Subcutaneous abdominal adipose tissue (tissue), 5 donors: ENCODE measurements around the gene OVCA2.
A peak's percentile ranks its signal among the peaks of the same experiment; 100 is the strongest.

ENCODE experiments used
- H3K27ac ChIP-seq: one replicate; pipeline ENCODE4 v1.7.0; 2013; ENCODE audit warnings: low read depth, mild to moderate bottlenecking, inconsistent platforms, low read length, moderate library complexity
- H3K27me3 ChIP-seq, 5 donors: one replicate each; pipeline ENCODE4 v1.7.0; 2013; ENCODE audit warnings: low read length in 5 of 5, inconsistent platforms in 1 of 5; ENCODE audit not compliant: control insufficient read depth in 5 of 5, insufficient read depth in 4 of 5
- H3K36me3 ChIP-seq, 5 donors: one replicate each; pipeline ENCODE4 v1.7.0; 2013; ENCODE audit warnings: low read length in 5 of 5; ENCODE audit not compliant: control insufficient read depth in 5 of 5, insufficient read depth in 5 of 5
- H3K4me1 ChIP-seq, 5 donors: one replicate each; pipeline ENCODE4 v1.7.0; 2013; ENCODE audit warnings: low read length in 5 of 5, mild to moderate bottlenecking in 3 of 5, moderate library complexity in 1 of 5; ENCODE audit not compliant: control insufficient read depth in 5 of 5, insufficient read depth in 5 of 5
- H3K4me3 ChIP-seq, 5 donors: one replicate each; pipeline ENCODE4 v1.7.0; 2013; ENCODE audit warnings: low read length in 5 of 5, low read depth in 1 of 5
- H3K9ac ChIP-seq, 5 donors: one replicate each; pipeline ENCODE4 v1.7.0; 2013; ENCODE audit warnings: low read length in 5 of 5, mild to moderate bottlenecking in 4 of 5, moderate library complexity in 3 of 5
- H3K9me3 ChIP-seq, 5 donors: one replicate each; pipeline ENCODE4 v1.7.0; 2013; ENCODE audit warnings: low read length in 5 of 5; ENCODE audit not compliant: control insufficient read depth in 5 of 5
- donor health status: healthy.
- donor health status: healthy.
- donor health status: healthy.
- donor health status: healthy.
- donor health status: healthy.

The OVCA2 gene

DNA sequence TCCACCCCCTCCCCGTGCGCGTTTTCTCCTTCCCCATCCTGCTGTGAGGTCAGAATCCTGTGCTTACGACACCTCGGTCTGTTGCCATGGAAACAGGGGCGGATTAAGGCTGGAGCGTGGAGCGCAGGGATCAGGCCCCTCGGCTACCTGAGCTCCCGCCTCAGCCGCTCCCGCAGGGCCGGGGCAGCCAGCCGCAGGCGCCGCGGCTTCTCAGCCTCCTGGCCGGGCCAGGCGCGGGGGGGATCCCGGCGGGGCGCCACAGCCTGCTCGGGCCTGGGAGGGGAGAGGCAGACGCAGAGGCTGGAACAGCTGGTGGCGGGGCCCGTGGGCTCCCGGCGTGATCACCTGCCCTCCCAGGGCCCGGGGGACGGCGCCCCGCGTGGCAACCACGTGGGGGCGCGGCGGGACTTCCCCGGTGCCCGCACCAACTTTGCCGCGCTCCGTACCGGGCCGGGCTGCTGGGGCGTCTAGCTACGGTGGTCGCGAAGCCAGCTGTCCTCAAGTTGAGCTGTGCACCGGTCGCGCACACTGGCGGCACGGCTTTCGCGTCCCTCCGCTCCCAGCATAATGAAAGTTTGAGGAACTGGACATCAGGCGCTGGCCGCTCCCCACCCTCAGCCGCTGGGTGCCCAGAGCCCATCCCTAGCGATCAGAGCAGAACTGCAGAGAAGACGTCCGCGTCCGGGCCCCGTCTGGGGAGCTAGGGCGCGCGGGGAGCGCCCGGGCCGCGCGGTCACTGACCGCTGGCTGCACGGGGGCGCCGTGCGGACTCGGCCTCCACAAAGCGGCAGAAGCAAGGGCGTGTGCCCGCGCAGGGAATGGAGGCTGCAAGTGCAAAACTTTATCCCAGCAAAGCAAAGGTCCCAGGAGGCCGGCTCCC, 17.9 kb upstream of the OVCA2 start:
- peak overlapping the region in 3 of 5 donors; percentile 15 to 51 (median 41) for H3K9ac ChIP-seq
- H3K27me3 ChIP-seq = peaks cover 0 to 7% (median 4%) of the 10 kb centered on the region in 5 donors
- peak overlapping the region in 4 of 5 donors; percentile 62 to 88 (median 72) for H3K4me3 ChIP-seq
- no peaks in the 10 kb centered on the region for H3K9me3 ChIP-seq
- H3K27ac ChIP-seq = no peak overlapping the region
- H3K36me3 ChIP-seq = no peaks in the 10 kb centered on the region
- peaks cover 2 to 56% (median 44%) of the 10 kb centered on the region in 5 donors for H3K4me1 ChIP-seq

DNA sequence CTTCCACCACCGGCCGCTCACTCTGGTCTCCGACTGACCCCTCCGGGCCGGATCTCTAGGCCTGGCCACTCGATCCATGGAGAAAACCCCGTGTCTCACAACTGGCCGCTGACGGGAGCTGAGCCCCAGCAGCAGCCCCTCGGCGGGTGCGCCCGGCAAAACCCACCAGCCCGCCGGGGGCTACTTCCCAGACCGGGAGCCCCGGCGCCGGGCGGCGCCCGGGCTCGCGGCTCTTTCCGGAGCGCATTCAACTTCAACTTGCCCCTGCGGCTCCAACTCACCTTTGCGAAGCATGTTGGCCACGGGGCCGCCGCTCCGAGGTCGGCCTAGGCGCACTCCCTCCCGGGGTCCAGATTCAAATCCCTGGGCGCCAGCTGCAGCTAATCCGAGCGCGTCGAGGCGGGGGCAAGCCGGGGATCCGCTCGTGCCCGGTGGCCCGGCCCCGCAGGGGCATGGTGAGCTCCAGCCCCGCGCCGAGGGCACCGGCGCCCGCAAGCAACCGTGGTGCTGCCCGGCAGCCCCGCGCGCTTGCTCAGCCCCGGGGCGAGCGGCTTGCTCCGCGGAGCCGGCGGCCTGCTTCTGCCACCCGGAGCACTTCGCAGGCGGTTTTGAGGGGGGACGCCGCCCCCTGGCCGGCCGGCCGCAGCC, 17.1 kb upstream of the OVCA2 start:
- H3K27me3 ChIP-seq = peaks cover 0 to 7% (median 4%) of the 10 kb centered on the region in 5 donors
- H3K27ac ChIP-seq = no peak overlapping the region
- H3K9ac ChIP-seq = peak overlapping the region in 3 of 5 donors; percentile 8 to 41 (median 16)

DNA sequence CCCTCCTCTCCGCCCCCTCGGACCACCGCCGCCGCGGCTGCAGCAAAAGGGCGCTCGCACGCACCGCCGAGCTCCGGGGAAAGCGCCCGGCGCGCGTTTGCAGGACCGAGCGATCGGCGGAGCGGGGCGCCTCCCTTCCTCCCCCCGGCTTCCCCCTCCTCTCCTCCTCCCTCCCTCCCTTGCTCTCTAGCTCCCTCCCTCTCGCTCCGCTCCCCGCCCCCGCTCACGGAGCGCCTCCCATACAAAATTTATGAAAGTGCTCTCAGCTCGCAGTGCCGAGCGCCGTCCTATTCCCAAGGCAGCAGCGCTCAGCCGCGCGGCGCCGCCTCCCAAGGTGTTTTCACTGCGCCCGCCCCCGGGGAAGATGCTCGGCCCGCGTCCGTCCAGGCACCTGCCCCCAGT, 16.6 kb upstream of the OVCA2 start, which contains the start of gene RTN4RL1:
Gene RTN4RL1 (minus strand): TSS at position 115 of the 402 bp plus-strand sequence. CDS start 469 bp downstream, outside the sequence.
- Histone ChIP-seq H3K36me3 (no peaks in the 10 kb centered on the region), H3K27ac (peak within 1 kb of the TSS; percentile 50), H3K27me3 (peaks cover 0 to 7% (median 4%) of the 10 kb centered on the region in 5 donors)

More for the DNA sequence above, 17.1 kb upstream of the OVCA2 start:
- peaks cover 2 to 55% (median 45%) of the 10 kb centered on the region in 5 donors for H3K4me1 ChIP-seq
- no peaks in the 10 kb centered on the region for H3K36me3 ChIP-seq
- H3K4me3 ChIP-seq = peak overlapping the region in 4 of 5 donors; percentile 62 to 88 (median 72)
- no peaks in the 10 kb centered on the region for H3K9me3 ChIP-seq

DNA sequence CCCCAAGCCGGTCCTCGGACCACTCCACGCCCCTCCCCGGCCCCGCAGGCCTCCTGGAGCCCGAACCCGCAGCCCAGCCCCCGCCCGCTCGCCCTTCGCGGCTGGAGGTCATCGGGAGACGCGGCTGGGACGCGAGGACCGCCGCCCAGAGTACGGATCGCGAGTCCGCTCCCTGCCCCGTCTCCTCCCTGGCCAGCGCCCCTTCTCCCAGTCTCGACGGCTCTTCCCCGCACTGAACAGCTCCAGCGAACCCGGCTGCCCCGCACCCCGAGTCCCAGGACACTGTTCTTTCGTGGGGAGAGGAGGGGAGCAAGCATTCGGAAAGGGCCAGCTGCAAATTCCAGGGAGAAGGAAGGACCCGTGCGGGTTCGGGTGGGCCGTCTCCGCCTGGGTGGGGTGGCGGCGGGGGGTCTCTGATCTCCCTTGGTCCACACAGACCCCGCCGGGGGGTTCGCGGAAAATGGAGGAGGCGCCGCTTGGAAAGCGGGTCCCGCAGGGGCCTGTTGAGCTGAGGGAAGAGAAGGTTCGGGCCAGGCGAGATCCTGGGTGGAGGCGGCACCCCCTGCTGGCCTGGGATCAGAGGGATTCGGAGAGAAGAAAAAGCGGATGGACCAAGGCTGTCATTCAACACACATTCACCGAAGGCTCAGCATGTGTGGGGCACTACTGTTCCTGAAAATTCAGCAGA, 16.1 kb upstream of the OVCA2 start:
- peak overlapping the region in 3 of 5 donors; percentile 40 to 59 (median 53) for H3K9ac ChIP-seq
- H3K27ac ChIP-seq = peak overlapping the region; percentile 50
- peaks cover 2 to 56% (median 52%) of the 10 kb centered on the region in 5 donors for H3K4me1 ChIP-seq
- H3K27me3 ChIP-seq = peaks cover 0 to 7% (median 4%) of the 10 kb centered on the region in 5 donors
- H3K9me3 ChIP-seq = no peaks in the 10 kb centered on the region
- no peaks in the 10 kb centered on the region for H3K36me3 ChIP-seq
- peak overlapping the region in 4 of 5 donors; percentile 62 to 88 (median 72) for H3K4me3 ChIP-seq

More for the DNA sequence above, 16.6 kb upstream of the OVCA2 start, which contains the start of gene RTN4RL1:
- H3K9ac ChIP-seq = peak within 1 kb of the TSS in 4 of 5 donors; percentile 15 to 59 (median 52)
- no peaks in the 10 kb centered on the region for H3K9me3 ChIP-seq
- peak within 1 kb of the TSS in 4 of 5 donors; percentile 62 to 88 (median 72) for H3K4me3 ChIP-seq
- H3K4me1 ChIP-seq = peaks cover 2 to 55% (median 49%) of the 10 kb centered on the region in 5 donors

DNA sequence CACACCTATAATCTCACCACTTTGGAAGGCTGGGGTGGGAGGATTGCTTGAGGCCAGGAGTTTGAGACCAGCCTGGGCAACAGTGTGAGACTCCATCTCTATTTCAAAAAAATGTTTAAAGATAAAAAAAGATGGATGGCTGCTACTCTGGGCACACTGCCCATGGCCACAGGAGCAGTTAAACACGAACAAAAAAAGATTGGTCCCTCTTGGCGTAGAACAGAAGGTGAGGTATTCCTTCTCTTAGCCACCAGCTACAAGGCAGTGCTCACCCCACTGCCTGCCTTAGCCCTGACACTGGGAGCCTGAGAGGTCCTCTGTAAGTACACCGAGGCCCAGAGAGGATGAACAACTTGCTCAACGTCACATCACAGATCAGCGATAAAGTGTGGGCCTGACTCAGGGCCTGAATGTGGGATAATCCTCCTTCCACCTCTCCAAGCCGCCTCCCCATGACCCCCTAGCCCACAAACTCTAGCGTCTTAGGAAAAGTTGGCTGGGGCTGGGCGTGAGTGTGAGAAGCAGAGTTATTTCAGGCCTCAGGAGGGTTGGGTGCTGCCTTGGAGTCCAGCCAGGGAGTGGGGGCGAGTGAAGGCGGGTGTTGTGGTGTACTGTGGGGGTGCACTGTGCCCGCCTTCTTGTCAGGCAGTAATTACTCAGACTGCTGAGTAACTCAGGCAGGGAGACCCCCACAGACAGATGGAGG, 14.1 kb upstream of the OVCA2 start:
- H3K27me3 ChIP-seq = peaks cover 0 to 7% (median 4%) of the 10 kb centered on the region in 5 donors
- peaks cover 5 to 59% (median 52%) of the 10 kb centered on the region in 5 donors for H3K4me1 ChIP-seq
- no peaks in the 10 kb centered on the region for H3K9me3 ChIP-seq
- no peak overlapping the region for H3K4me3 ChIP-seq
- H3K36me3 ChIP-seq = peaks cover 0 to 2% (median 0%) of the 10 kb centered on the region in 5 donors
- no peak overlapping the region for H3K27ac ChIP-seq
- H3K9ac ChIP-seq = no peak overlapping the region

DNA sequence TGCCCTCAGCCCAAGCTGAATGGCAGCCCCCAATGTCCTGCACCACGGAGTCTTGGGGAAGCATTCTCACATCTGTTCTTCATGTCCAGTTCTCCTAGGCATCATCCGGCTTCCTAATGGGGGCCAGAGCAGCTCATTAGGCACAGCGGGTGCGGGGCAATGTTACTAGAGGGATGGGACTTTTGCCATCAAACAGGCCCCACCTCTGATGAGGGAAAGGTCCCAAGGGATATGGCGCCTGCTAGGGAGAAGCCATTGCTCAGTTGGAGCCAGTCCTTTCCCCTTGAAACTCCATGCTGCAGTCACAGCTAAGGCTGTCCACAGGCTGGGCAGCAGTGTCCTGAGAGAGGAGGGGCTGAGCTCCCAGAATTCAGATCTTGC, 13.6 kb upstream of the OVCA2 start:
- peaks cover 5 to 53% (median 46%) of the 10 kb centered on the region in 5 donors for H3K4me1 ChIP-seq
- peaks cover 0 to 2% (median 0%) of the 10 kb centered on the region in 5 donors for H3K36me3 ChIP-seq
- H3K9ac ChIP-seq = no peak overlapping the region
- no peak overlapping the region for H3K27ac ChIP-seq
- no peak overlapping the region for H3K4me3 ChIP-seq
- H3K27me3 ChIP-seq = peaks cover 0 to 7% (median 4%) of the 10 kb centered on the region in 5 donors
- H3K9me3 ChIP-seq = no peaks in the 10 kb centered on the region

DNA sequence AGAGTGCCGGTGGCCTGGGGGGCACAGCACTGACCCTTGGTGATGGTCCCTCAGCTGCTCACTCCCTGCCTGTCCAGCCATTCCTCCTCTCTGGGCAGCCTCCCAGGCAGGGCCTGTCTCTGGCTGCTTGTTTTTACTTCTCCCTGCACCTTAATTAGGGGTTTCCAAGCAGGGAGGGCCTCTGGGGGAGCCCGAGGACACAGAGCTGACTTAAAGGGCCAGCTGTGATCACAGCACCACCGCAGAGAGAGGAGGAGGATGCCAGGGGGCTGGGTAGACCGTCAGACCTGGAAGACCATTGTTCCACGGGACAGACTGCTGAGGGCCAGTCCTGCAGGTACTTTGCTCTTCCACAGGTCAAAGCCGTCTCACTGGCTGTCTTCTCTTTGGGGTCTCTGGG, 13.1 kb upstream of the OVCA2 start:
- Histone ChIP-seq H3K9me3 (no peaks in the 10 kb centered on the region), H3K27ac (no peak overlapping the region), H3K9ac (no peak overlapping the region), H3K4me3 (no peak overlapping the region), H3K36me3 (peaks cover 0 to 7% (median 4%) of the 10 kb centered on the region in 5 donors), H3K27me3 (peaks cover 0 to 7% (median 4%) of the 10 kb centered on the region in 5 donors), H3K4me1 (peaks cover 5 to 49% (median 42%) of the 10 kb centered on the region in 5 donors)

DNA sequence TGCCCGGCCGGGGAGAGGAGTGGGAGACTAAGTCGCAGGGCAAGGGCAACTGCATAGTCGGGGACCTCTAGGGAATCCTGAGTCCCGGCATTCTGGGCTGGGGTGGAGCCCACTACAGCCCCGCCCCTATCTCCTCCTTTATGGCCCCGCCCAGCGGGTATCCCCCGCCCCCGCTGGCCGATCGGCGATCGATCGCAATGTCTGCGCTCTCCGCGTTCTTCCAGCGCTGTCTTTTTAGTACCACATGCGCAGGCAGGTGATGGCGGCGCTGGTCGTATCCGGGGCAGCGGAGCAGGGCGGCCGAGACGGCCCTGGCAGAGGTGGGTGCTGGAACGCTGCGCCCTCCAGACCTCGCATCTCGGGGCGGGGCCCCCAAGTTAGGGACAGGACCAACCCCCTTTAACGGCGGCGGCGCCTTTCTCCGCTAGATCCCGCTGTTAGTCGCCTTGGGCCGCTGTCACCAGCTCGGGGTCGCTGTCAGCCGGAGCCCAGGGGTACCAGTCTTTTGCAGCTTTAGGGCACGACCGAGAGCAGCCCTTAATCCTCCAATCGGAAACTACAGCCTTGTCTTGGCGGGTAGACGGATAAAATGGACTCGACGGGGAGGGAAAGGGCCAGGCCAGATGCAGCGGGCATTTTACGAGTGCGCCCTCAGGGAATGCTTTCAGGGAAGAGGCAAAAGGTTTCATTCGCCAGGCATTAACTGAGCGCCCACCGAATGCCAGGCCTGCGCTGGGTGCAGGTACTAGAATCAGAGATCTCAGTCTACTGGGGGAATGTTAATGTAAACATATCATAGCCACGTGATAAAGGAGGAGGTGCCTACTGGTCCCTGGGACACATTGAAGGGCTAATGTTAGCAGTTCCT, 11.7 kb upstream of the OVCA2 start, which contains the start of gene DPH1:
Gene DPH1 (plus strand): TSS at position 243 of the 868 bp plus-strand sequence. CDS start 17 bp downstream, at position 260.
- H3K27me3 ChIP-seq = peaks cover 0 to 7% (median 4%) of the 10 kb centered on the region in 5 donors
- peak within 1 kb of the TSS; percentile 96 to 99 (median 97) for H3K4me3 ChIP-seq
- H3K27ac ChIP-seq = peak within 1 kb of the TSS; percentile 67
- H3K9me3 ChIP-seq = no peaks in the 10 kb centered on the region
- peak within 1 kb of the TSS; percentile 77 to 90 (median 88) for H3K9ac ChIP-seq
- peaks cover 0 to 10% (median 6%) of the 10 kb centered on the region in 5 donors for H3K36me3 ChIP-seq
- H3K4me1 ChIP-seq = peaks cover 5 to 35% (median 32%) of the 10 kb centered on the region in 5 donors
